Smooth muscle cell (in vitro differentiated cells): Measurements from ENCODE around the gene CDK5. TPM values are rescaled to one million over a fixed set of nuclear protein-coding genes. Genes with fewer than 3 reads are reported as not detected.

Source experiments
- DNase-seq: peaks from one replicate; lab custom pipeline; 2025; ENCODE audit not compliant: unreplicated experiment; lab: John Stamatoyannopoulos, UW
- H2AFZ ChIP-seq: fragments of 200-600 bp; sonication (generic); 2 replicates; pipeline ENCODE4 v1.6.0; 2016; ENCODE audit warnings: antibody characterized with exemption, low read depth, mild to moderate bottlenecking
- H3F3A ChIP-seq: fragments of 200-600 bp; sonication (generic); 2 replicates; pipeline ENCODE4 v1.6.0; 2017; ENCODE audit warnings: antibody characterized with exemption, low read depth
- H3K27ac ChIP-seq: fragments of 200-600 bp; sonication (generic); 2 replicates; pipeline ENCODE4 v1.5.1; 2016; ENCODE audit warnings: low read depth, mild to moderate bottlenecking
- H3K27me3 ChIP-seq: fragments of 200-600 bp; sonication (generic); 2 replicates; pipeline ENCODE4 v1.6.1; 2016; ENCODE audit warnings: low read depth, mild to moderate bottlenecking
- H3K36me3 ChIP-seq: fragments of 200-600 bp; sonication (generic); 2 replicates; pipeline ENCODE4 v1.5.1; 2016; ENCODE audit warnings: low read depth
- H3K4me1 ChIP-seq: fragments of 200-600 bp; sonication (generic); 2 replicates; pipeline ENCODE4 v1.5.1; 2016; ENCODE audit warnings: low read depth
- H3K4me2 ChIP-seq: fragments of 200-600 bp; sonication (generic); 2 replicates; pipeline ENCODE4 v1.6.0; 2016; ENCODE audit warnings: mild to moderate bottlenecking
- H3K4me3 ChIP-seq: fragments of 200-600 bp; sonication (generic); 2 replicates; pipeline ENCODE4 v1.5.1; 2016; ENCODE audit warnings: mild to moderate bottlenecking
- H3K79me2 ChIP-seq: fragments of 200-600 bp; sonication (generic); 2 replicates; pipeline ENCODE4 v1.6.0; 2016; ENCODE audit warnings: low read depth, mild to moderate bottlenecking
- H3K9ac ChIP-seq: fragments of 200-600 bp; sonication (generic); 2 replicates; pipeline ENCODE4 v1.6.0; 2016; ENCODE audit warnings: low read depth
- H3K9me3 ChIP-seq: fragments of 200-600 bp; sonication (generic); replicated peaks from 2 replicates; pipeline ENCODE4 v1.5.1; 2016; ENCODE audit warnings: low read depth
- H4K20me1 ChIP-seq: fragments of 200-600 bp; sonication (generic); 2 replicates; pipeline ENCODE4 v1.6.0; 2016; ENCODE audit warnings: low read depth
- CTCF ChIP-seq: fragments of 200-600 bp; sonication (generic); IDR thresholded peaks from 2 replicates; pipeline ENCODE4 v1.5.1; 2017; ENCODE audit warnings: borderline replicate concordance, mild to moderate bottlenecking, antibody characterized with exemption; ENCODE audit not compliant: insufficient read depth, poor library complexity, severe bottlenecking
- WGBS: methylation state at CpG from one replicate; pipeline ENCODE4 v1.1.7; 2016; ENCODE audit warnings: low lambda C conversion rate; 5-methylcytosine and 5-hydroxymethylcytosine counted together
- polyA plus RNA-seq: library from polyadenylated mRNA; unstranded; fragments of >200 nt; fragmentation: Nextera tagmentation; extraction: Ambion mirVana; gene quantifications from 2 replicates; pipeline ENCODE4 v1.2.1, GENCODE V29; 2016
- total RNA-seq: library from RNA; depleted of rRNA; stranded (reverse); fragments of >200 nt; gene quantifications from 2 replicates; pipeline ENCODE4 v1.2.3, GENCODE V29; 2014

The CDK5 gene
- total and polyA plus RNA-seq, 2 experiments from 2014 or later, result 22.1 to 36.4 TPM

- Histone ChIP-seq H3K4me2 (no peak overlapping the region), H4K20me1 (peaks cover 91% of the 10 kb centered on the region), H3K79me2 (peaks cover 89% of the 10 kb centered on the region), H3K4me3 (no peak overlapping the region), H3K27me3 (no peaks in the 10 kb centered on the region), H2AFZ (no peak overlapping the region), H3K9me3 (no peaks in the 10 kb centered on the region), H3K4me1 (peaks cover 24% of the 10 kb centered on the region), H3K27ac (no peak overlapping the region), H3K9ac (no peak overlapping the region), H3F3A (peaks cover 16% of the 10 kb centered on the region), H3K36me3 (no peaks in the 10 kb centered on the region)
- no peak for TF ChIP-seq CTCF
- no peak for DNase-seq
- WGBS, result 92% methylated on average over 7 of the region's 7 CpGs
Measured at GRCh38 chr7:151091003-151091402, 33.3 kb upstream of the CDK5 start.

GRCh38 chr7:151089893-151090730, 32.4 kb upstream of the CDK5 start:
- Histone ChIP-seq H3K4me2 (peak overlapping the region; percentile 92), H3K4me1 (peaks cover 28% of the 10 kb centered on the region), H2AFZ (no peak overlapping the region), H3K9me3 (no peaks in the 10 kb centered on the region), H3K79me2 (peaks cover 81% of the 10 kb centered on the region), H3K27me3 (no peaks in the 10 kb centered on the region), H3K36me3 (no peaks in the 10 kb centered on the region), H3K9ac (peak overlapping the region; percentile 84), H3K27ac (peak overlapping the region; percentile 93), H3K4me3 (no peak overlapping the region), H4K20me1 (peaks cover 82% of the 10 kb centered on the region), H3F3A (peaks cover 21% of the 10 kb centered on the region)
- DNase-seq, result no peak
- 84% methylated on average over 17 of the region's 22 CpGs for WGBS
- TF ChIP-seq CTCF, result no peak

GRCh38 chr7:151088856-151089699, 31.4 kb upstream of the CDK5 start:
- no peaks in the 10 kb centered on the region for H3K36me3 ChIP-seq
- H3K4me3 ChIP-seq, result peak overlapping the region; percentile 61
- H3K79me2 ChIP-seq, result peaks cover 70% of the 10 kb centered on the region
- H3K27me3 ChIP-seq, result no peaks in the 10 kb centered on the region
- peaks cover 29% of the 10 kb centered on the region for H3K4me1 ChIP-seq
- TF ChIP-seq CTCF, result no peak
- H3F3A ChIP-seq, result peaks cover 27% of the 10 kb centered on the region
- peak overlapping the region; percentile 93 for H3K27ac ChIP-seq
- DNase-seq, result no peak
- H2AFZ ChIP-seq, result peak overlapping the region; percentile 44
- 15% methylated on average over 30 of the region's 30 CpGs for WGBS
- H3K4me2 ChIP-seq, result peak overlapping the region; percentile 92
- peaks cover 72% of the 10 kb centered on the region for H4K20me1 ChIP-seq
- no peaks in the 10 kb centered on the region for H3K9me3 ChIP-seq
- H3K9ac ChIP-seq, result peak overlapping the region; percentile 84
